H9 (cell line): Measurements from ENCODE around the gene BRSK2. TPM values are rescaled to one million over a fixed set of nuclear protein-coding genes. Genes with fewer than 3 reads are reported as not detected.

Source experiments
- DNase-seq: peaks from one replicate; pipeline ENCODE4 v3.0.0-alpha.2; 2017
- H2AFZ ChIP-seq: one replicate; pipeline ENCODE4 v1.6.1; 2013; ENCODE audit warnings: mild to moderate bottlenecking, low read length, control low read depth, moderate library complexity
- H2AK5ac ChIP-seq: 2 replicates; pipeline ENCODE4 v1.6.1; 2013; ENCODE audit warnings: low read length, control low read depth, mixed read lengths; ENCODE audit not compliant: insufficient read length
- H2BK120ac ChIP-seq: one replicate; pipeline ENCODE4 v1.6.1; 2013; ENCODE audit warnings: low read depth, mild to moderate bottlenecking, low read length, control low read depth, inconsistent platforms; ENCODE audit not compliant: poor library complexity, severe bottlenecking
- H2BK12ac ChIP-seq: 2 replicates; pipeline ENCODE4 v1.6.1; 2013; ENCODE audit warnings: low read length, control low read depth, mixed read lengths, low read depth; ENCODE audit not compliant: insufficient read length
- H2BK15ac ChIP-seq: 2 replicates; pipeline ENCODE4 v1.6.1; 2013; ENCODE audit warnings: low read depth, low read length, control low read depth
- H2BK20ac ChIP-seq: one replicate; pipeline ENCODE4 v1.6.1; 2013; ENCODE audit warnings: low read depth, mild to moderate bottlenecking, low read length, control low read depth, inconsistent platforms; ENCODE audit not compliant: poor library complexity, severe bottlenecking
- H2BK5ac ChIP-seq: 2 replicates; pipeline ENCODE4 v1.6.1; 2013; ENCODE audit warnings: low read length, control low read depth, mixed read lengths; ENCODE audit not compliant: insufficient read length
- H3K14ac ChIP-seq: 2 replicates; pipeline ENCODE4 v1.6.1; 2013; ENCODE audit warnings: low read length, control low read depth; ENCODE audit not compliant: insufficient read depth
- H3K18ac ChIP-seq: 2 replicates; pipeline ENCODE4 v1.6.1; 2013; ENCODE audit warnings: low read depth, mild to moderate bottlenecking, mixed read lengths, low read length, control low read depth; ENCODE audit not compliant: insufficient read length
- H3K23ac ChIP-seq: 2 replicates; pipeline ENCODE4 v1.6.1; 2013; ENCODE audit warnings: low read length, control low read depth, mixed read lengths, low read depth; ENCODE audit not compliant: insufficient read length
- H3K23me2 ChIP-seq: 2 replicates; pipeline ENCODE4 v1.6.1; 2013; ENCODE audit warnings: low read depth, mild to moderate bottlenecking, mixed read lengths, low read length, control low read depth; ENCODE audit not compliant: insufficient read length, poor library complexity, severe bottlenecking
- H3K27ac ChIP-seq: 2 replicates; pipeline ENCODE4 v1.5.1; 2013; ENCODE audit warnings: low read length, control low read depth, mixed read lengths, low read depth; ENCODE audit not compliant: insufficient read length
- H3K27me3 ChIP-seq: 2 replicates; pipeline ENCODE4 v1.6.1; 2013; ENCODE audit warnings: low read length, control low read depth, inconsistent platforms; ENCODE audit not compliant: insufficient read depth
- H3K4ac ChIP-seq: 2 replicates; pipeline ENCODE4 v1.6.1; 2013; ENCODE audit warnings: low read depth, mild to moderate bottlenecking, control low read depth, inconsistent platforms, low read length, moderate library complexity
- H3K4me1 ChIP-seq: 2 replicates; pipeline ENCODE4 v1.6.1; 2013; ENCODE audit warnings: low read length, control low read depth, inconsistent platforms; ENCODE audit not compliant: insufficient read depth
- H3K4me2 ChIP-seq: 2 replicates; pipeline ENCODE4 v1.6.1; 2013; ENCODE audit warnings: low read length, control low read depth, mixed read lengths; ENCODE audit not compliant: insufficient read length, insufficient read depth
- H3K56ac ChIP-seq: 2 replicates; pipeline ENCODE4 v1.6.1; 2013; ENCODE audit warnings: low read depth, mild to moderate bottlenecking, mixed read lengths, low read length, control low read depth; ENCODE audit not compliant: insufficient read length
- H3K79me1 ChIP-seq: 2 replicates; pipeline ENCODE4 v1.6.1; 2013; ENCODE audit warnings: low read depth, mild to moderate bottlenecking, moderate library complexity, low read length, control low read depth, inconsistent platforms; ENCODE audit not compliant: insufficient read depth, poor library complexity, severe bottlenecking
- H3K79me2 ChIP-seq: 2 replicates; pipeline ENCODE4 v1.6.1; 2013; ENCODE audit warnings: low read length, control low read depth, inconsistent platforms; ENCODE audit not compliant: insufficient read depth
- H3K9ac ChIP-seq: 2 replicates; pipeline ENCODE4 v1.6.1; 2013; ENCODE audit warnings: low read length, control low read depth, mixed read lengths; ENCODE audit not compliant: insufficient read length; ENCODE audit errors: extremely low read depth
- H3K9me3 ChIP-seq: one replicate; pipeline ENCODE4 v1.6.1; 2013; ENCODE audit warnings: low read depth, low read length, inconsistent platforms; ENCODE audit not compliant: control insufficient read depth
- H3T11ph ChIP-seq: one replicate; pipeline ENCODE4 v1.6.1; 2013; ENCODE audit warnings: mild to moderate bottlenecking, low read length, control low read depth, inconsistent platforms
- H4K20me1 ChIP-seq: one replicate; pipeline ENCODE4 v1.6.1; 2013; ENCODE audit not compliant: control insufficient read depth, insufficient read length, insufficient read depth
- H4K5ac ChIP-seq: 2 replicates; pipeline ENCODE4 v1.6.1; 2013; ENCODE audit warnings: low read depth, mild to moderate bottlenecking, mixed read lengths, low read length, control low read depth; ENCODE audit not compliant: insufficient read length
- H4K8ac ChIP-seq: replicated peaks from 2 replicates; pipeline ENCODE4 v1.6.1; 2013; ENCODE audit warnings: low read length, control low read depth, mixed read lengths, low read depth; ENCODE audit not compliant: insufficient read length
- H4K91ac ChIP-seq: 2 replicates; pipeline ENCODE4 v1.6.1; 2013; ENCODE audit warnings: low read depth, mild to moderate bottlenecking, moderate library complexity, mixed read lengths, low read length, control low read depth; ENCODE audit not compliant: insufficient read length
- H3K27ac Mint-ChIP-seq, 3 experiments: 2 replicates in 2 of 3; 3 replicates in 1 of 3; pipeline ENCODE4 v1.8.0; 2020 to 2021; ENCODE audit warnings: mixed read lengths in 3 of 3, mild to moderate bottlenecking in 1 of 3, moderate library complexity in 1 of 3
- H3K27me3 Mint-ChIP-seq: 2 replicates; pipeline ENCODE4 v1.8.0; 2021; ENCODE audit warnings: low read depth, mild to moderate bottlenecking, moderate library complexity, mixed read lengths
- H3K36me3 Mint-ChIP-seq, 3 experiments: 2 replicates in 2 of 3; 3 replicates in 1 of 3; pipeline ENCODE4 v1.8.0; 2020 to 2021; ENCODE audit warnings: low read depth in 3 of 3, mixed read lengths in 3 of 3; ENCODE audit not compliant: insufficient read depth in 1 of 3
- H3K4me1 Mint-ChIP-seq, 2 experiments: 2 replicates each; pipeline ENCODE4 v1.8.0; 2020; ENCODE audit warnings: mixed read lengths in 2 of 2
- H3K4me3 Mint-ChIP-seq, 2 experiments: 2 replicates in 1 of 2; 3 replicates in 1 of 2; pipeline ENCODE4 v1.8.0; 2020 to 2021; ENCODE audit warnings: mild to moderate bottlenecking in 2 of 2, mixed read lengths in 2 of 2, moderate library complexity in 1 of 2
- H3K9me3 Mint-ChIP-seq, 2 experiments: 2 replicates in 1 of 2; 3 replicates in 1 of 2; pipeline ENCODE4 v1.8.0; 2020; ENCODE audit warnings: mild to moderate bottlenecking in 2 of 2, mixed read lengths in 2 of 2, moderate library complexity in 1 of 2
- WGBS: extraction: QIAGEN DNeasy Blood & Tissue Kit; methylation state at CpG from one replicate; pipeline ENCODE4 v1.1.7; 2013; ENCODE audit warnings: missing lambda C conversion rate, low lambda C conversion rate, mixed read lengths; ENCODE audit not compliant: insufficient read length; ENCODE audit errors: extremely low coverage; 5-methylcytosine and 5-hydroxymethylcytosine counted together
- total RNA-seq: library from RNA; stranded (reverse); gene quantifications from 2 replicates; pipeline ENCODE4 v1.2.1, GENCODE V29; 2021
- TF ChIP-seq, protein P1 (sequence below): fragments of 200-600 bp; sonication (generic); conservative IDR thresholded peaks from 3 replicates; pipeline ENCODE4 v1.8.0; 2021; ENCODE audit warnings: antibody characterized with exemption, mild to moderate bottlenecking

The BRSK2 gene
- total RNA-seq, 1 experiment from 2014 or later = 28.4 TPM

- no peak overlapping the region for H4K5ac ChIP-seq
- H4K20me1 ChIP-seq = no peaks in the 10 kb centered on the region
- no peaks in the 10 kb centered on the region for H3K4me1 ChIP-seq
- H2AK5ac ChIP-seq = no peak overlapping the region
- no peak overlapping the region for H2BK20ac ChIP-seq
- no peak overlapping the region for H3K27ac ChIP-seq
- WGBS = no CpG with 5 or more reads among the region's 17 CpGs
- Mint-ChIP-seq H3K27ac (no peak overlapping the region; a peak in 1 of 7 replicates), H3K4me3 (no peak overlapping the region), H3K9me3 (no peaks in the 10 kb centered on the region), H3K27me3 (no peaks in the 10 kb centered on the region), H3K36me3 (no peaks in the 10 kb centered on the region), H3K4me1 (peaks cover 0 to 5% of the 10 kb centered on the region in 2 experiments; a peak in 1 of 4 replicates)
- H3K4me2 ChIP-seq = no peak overlapping the region
- H2BK5ac ChIP-seq = no peak overlapping the region
- TF ChIP-seq, protein P1, sequence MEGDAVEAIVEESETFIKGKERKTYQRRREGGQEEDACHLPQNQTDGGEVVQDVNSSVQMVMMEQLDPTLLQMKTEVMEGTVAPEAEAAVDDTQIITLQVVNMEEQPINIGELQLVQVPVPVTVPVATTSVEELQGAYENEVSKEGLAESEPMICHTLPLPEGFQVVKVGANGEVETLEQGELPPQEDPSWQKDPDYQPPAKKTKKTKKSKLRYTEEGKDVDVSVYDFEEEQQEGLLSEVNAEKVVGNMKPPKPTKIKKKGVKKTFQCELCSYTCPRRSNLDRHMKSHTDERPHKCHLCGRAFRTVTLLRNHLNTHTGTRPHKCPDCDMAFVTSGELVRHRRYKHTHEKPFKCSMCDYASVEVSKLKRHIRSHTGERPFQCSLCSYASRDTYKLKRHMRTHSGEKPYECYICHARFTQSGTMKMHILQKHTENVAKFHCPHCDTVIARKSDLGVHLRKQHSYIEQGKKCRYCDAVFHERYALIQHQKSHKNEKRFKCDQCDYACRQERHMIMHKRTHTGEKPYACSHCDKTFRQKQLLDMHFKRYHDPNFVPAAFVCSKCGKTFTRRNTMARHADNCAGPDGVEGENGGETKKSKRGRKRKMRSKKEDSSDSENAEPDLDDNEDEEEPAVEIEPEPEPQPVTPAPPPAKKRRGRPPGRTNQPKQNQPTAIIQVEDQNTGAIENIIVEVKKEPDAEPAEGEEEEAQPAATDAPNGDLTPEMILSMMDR = no peak
- H3K18ac ChIP-seq = no peak overlapping the region
- H4K91ac ChIP-seq = no peak overlapping the region
- no peak overlapping the region for H2BK12ac ChIP-seq
- no peak overlapping the region for H2BK15ac ChIP-seq
- H3K79me1 ChIP-seq = peaks cover 3% of the 10 kb centered on the region
- H3K56ac ChIP-seq = no peak overlapping the region
- H3K79me2 ChIP-seq = peaks cover 3% of the 10 kb centered on the region; the same call in 1 of the 2 replicates
- no peaks in the 10 kb centered on the region for H3K23me2 ChIP-seq
- H2AFZ ChIP-seq = no peak overlapping the region
- H4K8ac ChIP-seq = no peak overlapping the region
- H3K27me3 ChIP-seq = no peaks in the 10 kb centered on the region
- H3K4ac ChIP-seq = no peak overlapping the region
- H3K14ac ChIP-seq = no peak overlapping the region
- H3T11ph ChIP-seq = no peak overlapping the region
- no peak overlapping the region for H2BK120ac ChIP-seq
- no peak overlapping the region for H3K9ac ChIP-seq
- no peaks in the 10 kb centered on the region for H3K9me3 ChIP-seq
- DNase-seq = no peak
- H3K23ac ChIP-seq = no peak overlapping the region
These were observed 95.8 kb downstream of the BRSK2 start for GRCh38 chr11:1485504-1485885.
